GM10266 (cell line): ENCODE measurements around the gene SLC19A3.
"Not testable (repeated sequence)": the region's sequence is repeated elsewhere in the genome, so short reads cannot be mapped to it uniquely, and the experiment has no call there.

Source experiments
- DNase-seq: peaks from one replicate; pipeline ENCODE4 v3.0.0; 2012; ENCODE audit errors: extremely low spot score
- CTCF ChIP-seq: IDR thresholded peaks from 2 replicates; pipeline ENCODE4 v1.5.1; 2012; ENCODE audit warnings: mild to moderate bottlenecking, low read depth; ENCODE audit not compliant: control insufficient read depth, insufficient read depth; ENCODE audit errors: missing control alignments

SLC19A3 gene

GRCh38 chr2:227671170-227671905 is 46.5 kb downstream of the SLC19A3 start:
- TF ChIP-seq CTCF: no peak
- no peak for DNase-seq

GRCh38 chr2:227666631-227667170 is 51.1 kb downstream of the SLC19A3 start, which contains the start of gene SCYGR5:
TSS of gene SCYGR5 (plus strand) at chr2:227666804. CDS start at chr2:227666804, 0 bp downstream.
- DNase-seq: not testable (repeated sequence)

GRCh38 chr2:227665189-227665940 is 52.5 kb downstream of the SLC19A3 start:
- no peak for TF ChIP-seq CTCF

GRCh38 chr2:227661827-227662226 is 56.0 kb downstream of the SLC19A3 start:
- TF ChIP-seq CTCF: no peak
- no peak for DNase-seq

More at GRCh38 chr2:227665189-227665940, 52.5 kb downstream of the SLC19A3 start:
- DNase-seq: no peak

- DNase-seq: no peak
- TF ChIP-seq CTCF: no peak
Measured at GRCh38 chr2:227661025-227661649, 56.7 kb downstream of the SLC19A3 start.

GRCh38 chr2:227657199-227657845 is 60.5 kb downstream of the SLC19A3 start:
- no peak for TF ChIP-seq CTCF
- DNase-seq: no peak

GRCh38 chr2:227655454-227655853 is 62.4 kb downstream of the SLC19A3 start:
- DNase-seq: no peak

More at GRCh38 chr2:227655454-227655853, 62.4 kb downstream of the SLC19A3 start:
- no peak for TF ChIP-seq CTCF
